ENCODE results near the gene AQP6.

Gene AQP6

DNA sequence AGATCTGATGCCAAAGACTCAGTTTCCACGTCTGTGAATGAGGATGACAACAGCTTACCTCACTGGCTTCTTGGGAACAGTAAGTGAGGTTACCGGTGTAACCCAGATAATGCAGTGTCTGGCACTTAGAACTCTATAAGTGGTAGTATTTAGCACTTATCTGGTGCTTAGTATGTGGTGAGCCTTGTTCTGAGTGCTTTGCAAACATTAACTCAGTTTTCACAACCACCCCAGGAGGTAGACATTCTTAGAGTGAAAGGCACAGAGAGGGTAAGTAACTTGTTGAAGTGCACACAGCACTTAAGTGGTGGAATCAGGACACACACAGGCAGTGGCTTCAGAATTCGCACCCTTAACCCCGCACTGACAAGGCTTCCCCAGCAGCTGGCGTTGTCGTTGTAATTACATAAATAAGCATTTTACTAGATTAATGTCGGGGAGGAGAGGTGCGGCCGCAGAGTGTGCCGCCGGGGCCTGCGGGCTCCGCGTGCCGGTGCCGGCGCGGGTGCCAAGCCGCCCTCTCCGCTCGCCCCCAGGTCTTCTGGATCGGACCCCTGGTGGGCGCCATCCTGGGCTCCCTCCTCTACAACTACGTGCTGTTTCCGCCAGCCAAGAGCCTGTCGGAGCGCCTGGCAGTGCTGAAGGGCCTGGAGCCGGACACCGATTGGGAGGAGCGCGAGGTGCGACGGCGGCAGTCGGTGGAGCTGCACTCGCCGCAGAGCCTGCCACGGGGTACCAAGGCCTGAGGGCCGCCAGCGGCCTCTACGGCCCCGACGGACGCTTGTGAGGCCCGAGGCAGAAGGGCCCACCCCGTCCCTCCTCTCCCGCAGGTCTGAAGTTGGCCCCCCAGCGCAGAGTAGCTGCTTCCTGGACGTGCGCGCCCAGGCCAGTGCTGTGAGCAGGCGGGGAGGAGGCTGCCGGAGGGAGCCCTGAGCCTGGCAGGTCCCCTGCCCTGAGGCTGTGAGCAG, 17.6 kb upstream of the AQP6 start:
- no peaks in the 10 kb centered on the region for H3K9me2 ChIP-seq (ENCODE audit: low read depth, low read length)

DNA sequence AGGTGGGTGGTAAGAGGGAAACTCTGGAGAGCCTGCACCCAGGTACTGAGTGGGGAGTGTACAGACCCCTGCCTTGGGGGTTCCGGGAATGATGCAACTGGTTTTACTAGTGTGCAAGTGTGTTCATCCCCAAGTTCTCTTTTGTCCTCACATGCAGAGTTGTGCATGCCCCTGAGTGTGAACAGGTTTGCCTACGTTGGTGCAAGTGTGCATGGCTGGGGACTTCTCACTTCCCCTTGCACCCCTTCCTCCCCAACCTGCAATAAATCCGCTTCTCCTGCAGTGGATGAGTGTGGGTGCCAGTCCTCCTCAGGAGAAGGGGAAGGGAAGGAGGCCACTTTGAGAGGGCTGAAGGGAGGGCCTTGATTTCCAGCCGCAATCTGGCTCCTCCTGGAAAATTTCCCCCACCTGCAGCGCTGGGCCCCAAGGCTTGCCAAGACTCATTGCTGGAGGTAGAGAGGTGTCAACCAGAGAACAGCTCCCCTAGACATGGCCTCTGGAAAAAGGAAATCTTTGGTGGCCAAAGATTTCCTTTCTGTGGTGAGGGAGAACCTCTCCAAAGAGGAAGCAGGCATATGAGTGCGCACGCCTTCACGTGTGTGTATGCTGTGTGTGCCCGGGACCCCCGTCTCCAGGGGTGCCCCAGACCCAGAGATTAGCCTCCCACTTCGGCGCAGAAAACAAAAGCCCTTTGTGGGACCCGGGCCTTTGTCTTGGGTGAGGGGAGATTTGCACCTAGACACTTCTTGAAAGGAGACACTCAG, 16.7 kb upstream of the AQP6 start:
- Histone ChIP-seq H3K27me3 (ENCODE audit: insufficient read depth, low read length) (peaks cover 14% of the 10 kb centered on the region), H3K79me2 (ENCODE audit: insufficient read depth, low read length) (no peaks in the 10 kb centered on the region), H3K4me1 (ENCODE audit: insufficient read depth, low read length, severe bottlenecking) (no peaks in the 10 kb centered on the region), H3F3A (ENCODE audit: insufficient read depth, low read length) (no peaks in the 10 kb centered on the region), H4K20me1 (ENCODE audit: insufficient read depth, low read length) (no peaks in the 10 kb centered on the region), H3K27ac (ENCODE audit: low read depth, low read length, poor library complexity, severe bottlenecking) (no peak overlapping the region), H3K4me2 (ENCODE audit: low read length) (no peak overlapping the region), H2AFZ (ENCODE audit: low read length) (no peak overlapping the region), H3K9me3 (ENCODE audit: low read length) (no peaks in the 10 kb centered on the region), H3K9me2 (ENCODE audit: low read depth, low read length) (no peaks in the 10 kb centered on the region), H3K9ac (ENCODE audit: low read length) (no peak overlapping the region), H3K36me3 (ENCODE audit: insufficient read depth, low read length) (no peaks in the 10 kb centered on the region), H3K4me3 (ENCODE audit: low read depth, low read length, poor library complexity, severe bottlenecking) (no peak overlapping the region)
- no peak for TF ChIP-seq CTCF (IDR thresholded peaks at IDR 0.05; ENCODE audit: low read length)
- no peak for TF ChIP-seq EZH2 (IDR thresholded peaks at IDR 0.05; ENCODE audit: borderline replicate concordance, low read length)

More for the DNA sequence above, 17.6 kb upstream of the AQP6 start:
- H3K9ac ChIP-seq (ENCODE audit: low read length) = no peak overlapping the region
- H3K79me2 ChIP-seq (ENCODE audit: insufficient read depth, low read length) = no peaks in the 10 kb centered on the region
- H3K4me2 ChIP-seq (ENCODE audit: low read length) = no peak overlapping the region
- no peaks in the 10 kb centered on the region for H3K9me3 ChIP-seq (ENCODE audit: low read length)
- H3K27me3 ChIP-seq (ENCODE audit: insufficient read depth, low read length) = peaks cover 13% of the 10 kb centered on the region
- TF ChIP-seq EZH2 (IDR thresholded peaks at IDR 0.05; ENCODE audit: borderline replicate concordance, low read length) (no peak), CTCF (IDR thresholded peaks at IDR 0.05; ENCODE audit: low read length) (no peak)
- H3F3A ChIP-seq (ENCODE audit: insufficient read depth, low read length) = no peaks in the 10 kb centered on the region
- no peaks in the 10 kb centered on the region for H3K4me1 ChIP-seq (ENCODE audit: insufficient read depth, low read length, severe bottlenecking)
- H2AFZ ChIP-seq (ENCODE audit: low read length) = no peak overlapping the region
- no peak overlapping the region for H3K27ac ChIP-seq (ENCODE audit: low read depth, low read length, poor library complexity, severe bottlenecking)
- H3K36me3 ChIP-seq (ENCODE audit: insufficient read depth, low read length) = no peaks in the 10 kb centered on the region
- no peak overlapping the region for H3K4me3 ChIP-seq (ENCODE audit: low read depth, low read length, poor library complexity, severe bottlenecking)
- H4K20me1 ChIP-seq (ENCODE audit: insufficient read depth, low read length) = no peaks in the 10 kb centered on the region

DNA sequence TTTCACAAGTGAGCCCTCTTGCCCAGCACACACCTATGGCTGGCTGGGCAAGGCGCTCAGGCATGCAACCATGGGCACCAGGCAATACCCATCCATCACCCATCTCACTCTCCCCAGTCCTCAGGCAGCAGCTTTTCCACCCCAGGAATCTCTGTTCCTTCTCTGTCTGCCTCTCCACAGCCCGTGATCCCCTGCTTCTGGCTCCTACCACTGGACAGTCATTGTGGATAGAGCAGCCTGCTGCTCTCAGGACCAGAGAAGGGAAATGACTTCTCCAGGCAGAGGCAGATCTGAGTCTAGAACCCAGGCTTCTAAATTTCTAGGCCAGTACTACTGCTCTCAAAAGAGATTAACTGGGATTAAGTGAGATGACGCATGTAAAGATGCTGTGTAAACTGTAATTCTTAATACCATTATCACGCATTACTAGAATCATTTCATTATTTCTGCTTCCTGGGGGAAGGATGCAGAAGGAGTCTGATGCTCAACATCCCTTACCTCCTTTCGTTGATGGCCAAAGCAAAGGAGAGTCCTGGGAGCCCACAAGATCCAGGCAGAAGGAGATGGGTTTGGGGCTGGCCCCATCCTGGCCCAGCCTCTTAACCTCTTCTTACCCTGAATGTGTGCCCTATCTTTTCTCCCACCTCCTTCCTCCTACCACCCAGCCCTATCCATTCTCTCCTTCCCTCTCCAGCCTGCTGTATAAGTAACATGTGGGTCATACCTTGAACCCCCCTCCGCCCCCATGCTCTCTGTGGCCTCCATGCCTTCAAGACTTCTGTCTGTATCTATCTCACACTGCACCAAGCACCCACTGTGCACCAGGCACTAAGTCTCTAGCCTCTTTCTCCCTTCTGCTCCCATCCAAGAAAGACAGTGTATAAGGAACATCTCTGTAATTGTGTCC, 15.8 kb upstream of the AQP6 start:
- no peak overlapping the region for H2AFZ ChIP-seq (ENCODE audit: low read length)
- H3K9me3 ChIP-seq (ENCODE audit: low read length) = no peaks in the 10 kb centered on the region
- H3K27ac ChIP-seq (ENCODE audit: low read depth, low read length, poor library complexity, severe bottlenecking) = no peak overlapping the region
- no peaks in the 10 kb centered on the region for H3K9me2 ChIP-seq (ENCODE audit: low read depth, low read length)
- no peak overlapping the region for H3K4me2 ChIP-seq (ENCODE audit: low read length)
- H3K36me3 ChIP-seq (ENCODE audit: insufficient read depth, low read length) = no peaks in the 10 kb centered on the region
- H3K79me2 ChIP-seq (ENCODE audit: insufficient read depth, low read length) = no peaks in the 10 kb centered on the region
- H3K27me3 ChIP-seq (ENCODE audit: insufficient read depth, low read length) = peaks cover 14% of the 10 kb centered on the region
- no peaks in the 10 kb centered on the region for H4K20me1 ChIP-seq (ENCODE audit: insufficient read depth, low read length)
- TF ChIP-seq EZH2 (IDR thresholded peaks at IDR 0.05; ENCODE audit: borderline replicate concordance, low read length) (no peak), CTCF (IDR thresholded peaks at IDR 0.05; ENCODE audit: low read length) (no peak)
- no peak overlapping the region for H3K4me3 ChIP-seq (ENCODE audit: low read depth, low read length, poor library complexity, severe bottlenecking)
- no peaks in the 10 kb centered on the region for H3F3A ChIP-seq (ENCODE audit: insufficient read depth, low read length)
- no peak overlapping the region for H3K9ac ChIP-seq (ENCODE audit: low read length)
- H3K4me1 ChIP-seq (ENCODE audit: insufficient read depth, low read length, severe bottlenecking) = no peaks in the 10 kb centered on the region

Data from OCI-LY1 (cell line).